ENCODE results near the gene RUNX2. TPM values are rescaled to one million over a fixed set of nuclear protein-coding genes. Genes with fewer than 3 reads are reported as not detected.

RUNX2 gene
- total and polyA plus RNA-seq, 8 donors = 2.5 to 5.9 (median 3.0) TPM

- intact Hi-C loops (cut with DNase I) = no loop called here
- Histone ChIP-seq H3K36me3 (no peaks in the 10 kb centered on the region), H3K4me3 (no peak overlapping the region), H3K4me1 (no peaks in the 10 kb centered on the region), H3K27ac (no peak overlapping the region), H3K27me3 (no peaks in the 10 kb centered on the region), H3K9me3 (no peaks in the 10 kb centered on the region)
- TF ChIP-seq CTCF (IDR thresholded peaks at IDR 0.05) = no peak
- ATAC-seq (no peak), DNase-seq (no peak)
These were observed 360.1 kb downstream of the RUNX2 start for GRCh38 chr6:45688180-45688579.

- Histone ChIP-seq H3K36me3 (no peaks in the 10 kb centered on the region), H3K4me1 (no peaks in the 10 kb centered on the region), H3K27me3 (no peaks in the 10 kb centered on the region), H3K27ac (no peak overlapping the region), H3K9me3 (no peaks in the 10 kb centered on the region), H3K4me3 (no peak overlapping the region)
- TF ChIP-seq CTCF (IDR thresholded peaks at IDR 0.05) = no peak
- ATAC-seq = no peak
- intact Hi-C loops (cut with DNase I) = no loop called here
- no peak for DNase-seq
These were observed 361.9 kb downstream of the RUNX2 start for GRCh38 chr6:45689926-45690615.

DNA sequence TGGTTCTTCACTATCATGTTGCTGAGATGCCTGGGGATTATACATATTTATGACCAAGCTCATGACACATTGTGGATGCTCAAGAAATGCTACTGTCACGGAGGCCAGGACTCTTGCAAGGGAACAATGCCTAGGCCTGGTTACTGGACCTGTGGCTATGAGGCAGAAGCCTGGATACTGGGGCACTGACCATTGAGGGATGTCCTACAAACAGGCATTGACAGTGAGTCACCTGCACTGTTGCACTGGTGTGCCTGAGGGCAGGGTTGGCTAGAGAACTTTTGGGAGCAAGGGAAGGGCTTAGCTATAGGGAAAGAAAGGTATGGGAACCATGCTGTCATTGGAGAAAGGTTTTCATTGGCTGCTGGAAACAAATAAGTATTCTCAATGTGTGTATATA is 362.7 kb downstream of the RUNX2 start:
- intact Hi-C loops (cut with DNase I) = no loop called here
- no peak for DNase-seq
- H3K9me3 ChIP-seq = no peaks in the 10 kb centered on the region
- ATAC-seq = no peak
- no peak for TF ChIP-seq CTCF (IDR thresholded peaks at IDR 0.05)
- H3K36me3 ChIP-seq = no peaks in the 10 kb centered on the region
- H3K27me3 ChIP-seq = no peaks in the 10 kb centered on the region
- H3K4me1 ChIP-seq = no peaks in the 10 kb centered on the region
- no peak overlapping the region for H3K27ac ChIP-seq
- no peak overlapping the region for H3K4me3 ChIP-seq

DNA sequence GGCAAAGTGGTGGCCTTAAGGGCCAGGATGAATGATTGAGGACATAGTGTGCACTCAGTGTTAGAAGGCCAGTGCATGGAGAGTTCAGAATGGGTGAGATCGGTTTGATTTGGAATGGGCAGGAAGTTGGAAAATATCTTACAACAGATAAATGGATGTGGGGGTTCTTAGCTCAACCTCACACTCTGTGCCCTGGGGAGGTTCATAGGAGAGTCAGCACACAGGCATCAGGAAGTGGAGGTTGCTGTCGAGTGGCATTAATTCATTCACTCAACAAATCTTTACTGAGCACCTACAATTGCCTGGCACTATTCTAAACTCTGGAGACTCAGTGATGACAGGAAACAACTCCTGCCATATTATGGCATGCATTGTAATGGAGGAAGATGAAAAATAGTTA is 363.3 kb downstream of the RUNX2 start:
- Histone ChIP-seq H3K4me1 (no peaks in the 10 kb centered on the region), H3K9me3 (no peaks in the 10 kb centered on the region), H3K27ac (no peak overlapping the region), H3K27me3 (no peaks in the 10 kb centered on the region), H3K4me3 (no peak overlapping the region), H3K36me3 (no peaks in the 10 kb centered on the region)
- DNase-seq = no peak
- no peak for ATAC-seq
- no peak for TF ChIP-seq CTCF (IDR thresholded peaks at IDR 0.05)
- intact Hi-C loops (cut with DNase I) = no loop called here

- no peak overlapping the region for H3K27ac ChIP-seq
- no peaks in the 10 kb centered on the region for H3K9me3 ChIP-seq
- ATAC-seq (no peak), DNase-seq (no peak)
- TF ChIP-seq CTCF (IDR thresholded peaks at IDR 0.05) = no peak
- no peaks in the 10 kb centered on the region for H3K36me3 ChIP-seq
- no peaks in the 10 kb centered on the region for H3K4me1 ChIP-seq
- intact Hi-C loops (cut with DNase I) = no loop called here
- no peak overlapping the region for H3K4me3 ChIP-seq
- no peaks in the 10 kb centered on the region for H3K27me3 ChIP-seq
These were observed 363.9 kb downstream of the RUNX2 start for GRCh38 chr6:45692021-45692420.
